ENCODE measurements around the gene ABHD12.

ABHD12 gene

DNA sequence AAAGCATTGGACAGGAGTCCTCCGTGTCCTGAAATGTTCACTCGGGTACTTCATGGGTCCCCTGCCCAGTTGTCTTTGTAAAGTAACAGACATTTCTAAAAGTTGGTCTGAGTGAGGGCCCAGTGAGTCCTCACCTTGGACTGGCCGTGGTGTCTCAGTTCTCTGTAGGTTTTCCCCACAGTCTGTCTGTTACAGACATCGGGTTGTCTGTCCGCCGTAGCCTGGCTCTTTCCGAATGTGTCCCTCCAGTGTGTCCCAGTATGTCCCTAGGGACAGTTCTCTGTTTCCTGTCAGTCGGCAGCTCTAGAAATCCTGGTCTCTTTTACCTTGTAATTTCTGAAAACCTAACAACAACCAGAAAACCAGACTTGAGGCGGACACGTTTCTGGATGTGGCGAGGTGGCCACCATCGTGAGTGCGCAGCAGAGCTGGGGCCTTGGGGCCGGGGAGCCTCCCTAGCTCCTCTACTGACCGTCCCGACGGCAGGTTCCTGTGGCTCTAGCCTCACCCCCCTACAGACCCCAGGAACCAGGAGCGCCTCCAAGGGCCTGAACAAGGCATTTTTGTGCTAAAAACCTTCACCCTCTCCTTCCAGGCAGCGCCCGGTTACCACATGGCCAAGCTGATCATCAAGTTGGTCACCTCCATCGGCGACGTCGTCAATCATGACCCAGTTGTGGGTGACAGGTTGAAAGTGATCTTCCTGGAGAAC lies 100.6 kb downstream of the ABHD12 start:
- no peak for DNase-seq (ENCODE audit: low spot score)

DNA sequence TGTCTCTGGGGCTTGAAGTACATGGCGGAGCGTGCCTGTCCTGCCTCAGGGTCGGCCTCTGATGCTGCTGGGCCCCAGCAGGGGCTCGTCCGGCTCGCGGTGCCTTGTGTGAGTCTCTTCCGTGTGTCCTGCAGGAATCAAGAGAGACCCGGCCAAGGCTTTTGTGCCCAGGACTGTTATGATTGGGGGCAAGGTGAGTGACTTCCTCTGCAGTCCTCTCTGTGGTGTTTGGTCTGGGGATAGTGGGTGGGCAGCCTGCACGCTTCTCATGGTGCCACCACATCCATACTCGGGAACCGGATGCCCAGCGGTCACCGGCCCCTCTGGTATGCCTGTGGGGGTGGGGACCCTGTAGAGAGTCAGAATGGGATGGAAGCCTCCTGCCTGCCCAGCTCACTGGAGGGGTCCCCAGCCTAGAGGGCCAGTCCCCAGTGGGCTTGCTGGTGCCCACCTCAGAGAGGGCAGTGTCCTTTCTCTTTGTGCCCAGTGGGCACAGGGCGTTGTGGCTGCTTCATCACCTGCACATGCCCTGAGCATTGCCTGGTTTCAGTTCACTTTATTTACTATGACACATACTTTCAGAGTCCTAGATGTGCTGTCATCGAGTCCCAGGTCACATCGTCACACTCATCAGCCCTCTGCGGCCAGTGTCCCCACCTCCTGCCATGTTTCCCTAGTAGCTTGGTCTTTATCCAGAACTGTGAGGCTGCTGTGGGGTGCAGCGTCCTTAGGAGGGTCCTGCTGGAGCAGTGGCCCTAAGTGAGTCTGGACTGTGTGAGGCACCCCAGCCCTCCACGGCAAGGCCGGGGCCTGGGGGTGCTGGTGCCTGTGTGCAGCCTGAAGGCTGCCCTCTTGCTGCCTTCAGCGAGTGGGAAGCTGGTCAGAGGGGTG lies 102.1 kb downstream of the ABHD12 start:
- DNase-seq (ENCODE audit: low spot score): no peak

- DNase-seq (ENCODE audit: low spot score): no peak
Measured at GRCh38 chr20:25287631-25288290, 102.9 kb downstream of the ABHD12 start.

DNA sequence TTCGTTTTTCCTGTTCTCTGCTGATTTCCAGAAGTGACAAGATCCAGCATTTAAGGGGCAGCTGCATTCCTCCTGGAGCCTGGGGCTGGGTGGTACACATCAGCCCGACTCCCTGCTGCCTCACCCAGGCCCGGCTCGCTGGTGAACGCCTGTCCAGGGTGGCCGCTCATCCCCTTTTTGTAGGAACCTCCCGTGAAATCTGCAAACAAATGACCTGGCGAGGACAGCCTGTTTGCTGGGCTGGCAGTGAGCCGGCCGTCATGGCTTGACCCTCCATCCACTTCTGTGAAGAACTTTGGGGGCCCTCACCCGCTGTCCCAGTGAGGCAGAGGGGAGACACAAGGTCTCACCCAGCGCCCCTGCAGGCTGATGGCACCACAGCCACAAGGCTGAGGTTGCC lies 103.7 kb downstream of the ABHD12 start:
- DNase-seq (ENCODE audit: low spot score): no peak

GRCh38 chr20:25285856-25286798 lies 104.5 kb downstream of the ABHD12 start:
- no peak for DNase-seq (ENCODE audit: low spot score)

GRCh38 chr20:25285091-25285647 lies 105.5 kb downstream of the ABHD12 start:
- DNase-seq (ENCODE audit: low spot score): no peak

DNA sequence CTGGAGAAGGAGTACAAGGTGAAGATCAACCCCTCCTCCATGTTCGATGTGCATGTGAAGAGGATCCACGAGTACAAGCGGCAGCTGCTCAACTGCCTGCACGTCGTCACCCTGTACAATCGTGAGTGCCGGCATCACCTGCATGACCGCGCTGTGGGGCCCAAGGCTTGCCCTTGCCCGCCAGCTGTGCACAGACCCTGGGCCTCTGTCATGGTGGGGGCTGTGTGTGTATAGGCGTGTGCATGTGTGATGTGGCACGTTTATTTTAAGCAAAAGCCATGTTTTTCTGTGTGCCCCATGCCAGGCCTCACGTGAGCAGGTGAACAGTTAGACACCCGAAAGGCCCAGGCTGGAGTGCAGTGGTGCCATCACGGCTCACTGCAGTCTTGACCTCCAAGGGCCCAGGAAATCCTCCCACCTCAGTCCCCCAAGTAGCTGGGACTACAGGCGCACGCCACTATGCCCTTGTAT lies 106.5 kb downstream of the ABHD12 start:
- DNase-seq (ENCODE audit: low spot score): no peak

GRCh38 chr20:25283221-25283951 lies 107.2 kb downstream of the ABHD12 start:
- DNase-seq (ENCODE audit: low spot score): no peak

DNA sequence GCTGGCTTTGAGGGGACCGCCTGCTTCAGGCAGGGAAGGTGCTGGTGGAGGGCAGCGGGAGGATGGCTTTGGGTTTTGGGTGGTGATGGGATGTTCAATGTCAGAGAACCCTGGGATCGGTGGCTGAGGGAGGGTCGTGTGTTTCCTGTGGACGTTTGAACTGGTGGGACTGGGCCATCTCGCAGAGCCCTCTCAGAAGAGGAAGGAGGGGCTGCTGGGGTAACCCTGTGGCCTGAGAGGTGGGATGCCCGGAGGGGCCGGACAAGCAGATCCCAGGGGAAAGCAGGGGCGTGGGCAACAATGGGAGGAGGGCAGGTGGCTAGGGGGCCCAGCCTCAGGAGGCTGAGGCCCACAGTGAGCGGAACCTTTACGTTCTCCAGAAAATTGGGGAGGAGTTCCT lies 107.8 kb downstream of the ABHD12 start:
- no peak for DNase-seq (ENCODE audit: low spot score)

DNA sequence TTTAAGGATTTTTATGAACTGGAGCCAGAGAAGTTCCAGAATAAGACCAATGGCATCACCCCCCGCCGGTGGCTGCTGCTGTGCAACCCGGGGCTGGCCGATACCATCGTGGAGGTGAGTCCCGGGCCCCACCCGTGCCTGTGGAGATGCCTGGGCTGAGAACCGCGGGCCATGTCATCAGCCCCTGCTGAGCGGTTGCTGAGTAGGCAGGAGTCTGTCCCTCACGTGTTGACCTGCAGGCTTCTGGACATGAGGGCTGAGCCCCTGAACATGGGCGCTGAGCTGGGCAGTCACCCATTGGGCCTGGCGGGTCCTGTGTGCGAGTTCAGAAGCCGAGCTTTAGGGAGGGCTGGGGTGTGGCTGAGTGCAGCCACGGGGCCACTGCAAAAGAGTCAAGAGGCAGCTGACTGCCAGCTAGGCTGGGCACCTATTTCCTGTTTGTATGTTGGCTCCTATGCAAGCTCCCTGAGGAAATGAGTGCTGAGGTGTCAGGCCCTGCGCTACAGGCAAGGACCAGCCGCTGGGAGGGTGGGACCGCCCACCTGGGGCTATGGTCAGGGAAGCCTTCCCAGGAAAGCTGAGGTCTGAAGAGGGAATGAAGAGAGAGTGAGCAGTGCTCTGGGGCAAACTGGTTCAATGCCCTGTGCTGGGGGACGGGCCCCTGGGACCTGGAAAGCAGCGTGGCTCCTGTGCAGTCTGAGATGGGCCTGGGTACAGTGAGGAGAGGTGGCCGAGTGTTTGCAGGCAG lies 108.4 kb downstream of the ABHD12 start:
- DNase-seq (ENCODE audit: low spot score): no peak

DNA sequence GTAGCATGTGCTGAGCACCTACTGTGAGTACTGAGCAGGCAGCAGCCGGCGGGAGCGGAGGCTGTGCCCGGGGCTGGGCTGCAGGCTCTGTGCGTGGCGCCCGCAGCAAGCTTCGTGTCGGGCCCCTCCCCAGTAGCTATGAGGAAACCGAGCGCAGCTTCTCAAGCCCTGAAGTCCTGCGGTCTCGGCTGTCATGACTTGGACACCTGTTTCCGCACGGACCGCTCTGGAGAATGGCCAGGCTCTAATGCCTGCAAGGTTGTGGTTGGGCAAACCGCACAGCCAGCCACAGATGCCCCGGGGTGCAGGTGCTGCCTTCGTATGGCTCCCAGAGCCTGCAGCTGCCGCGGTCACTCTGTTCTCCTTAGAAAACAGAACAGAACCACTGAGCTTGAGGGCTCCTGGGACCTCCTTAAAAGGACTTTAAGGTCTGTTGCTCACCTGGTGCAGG lies 109.1 kb downstream of the ABHD12 start:
- DNase-seq (ENCODE audit: low spot score): no peak

DNA sequence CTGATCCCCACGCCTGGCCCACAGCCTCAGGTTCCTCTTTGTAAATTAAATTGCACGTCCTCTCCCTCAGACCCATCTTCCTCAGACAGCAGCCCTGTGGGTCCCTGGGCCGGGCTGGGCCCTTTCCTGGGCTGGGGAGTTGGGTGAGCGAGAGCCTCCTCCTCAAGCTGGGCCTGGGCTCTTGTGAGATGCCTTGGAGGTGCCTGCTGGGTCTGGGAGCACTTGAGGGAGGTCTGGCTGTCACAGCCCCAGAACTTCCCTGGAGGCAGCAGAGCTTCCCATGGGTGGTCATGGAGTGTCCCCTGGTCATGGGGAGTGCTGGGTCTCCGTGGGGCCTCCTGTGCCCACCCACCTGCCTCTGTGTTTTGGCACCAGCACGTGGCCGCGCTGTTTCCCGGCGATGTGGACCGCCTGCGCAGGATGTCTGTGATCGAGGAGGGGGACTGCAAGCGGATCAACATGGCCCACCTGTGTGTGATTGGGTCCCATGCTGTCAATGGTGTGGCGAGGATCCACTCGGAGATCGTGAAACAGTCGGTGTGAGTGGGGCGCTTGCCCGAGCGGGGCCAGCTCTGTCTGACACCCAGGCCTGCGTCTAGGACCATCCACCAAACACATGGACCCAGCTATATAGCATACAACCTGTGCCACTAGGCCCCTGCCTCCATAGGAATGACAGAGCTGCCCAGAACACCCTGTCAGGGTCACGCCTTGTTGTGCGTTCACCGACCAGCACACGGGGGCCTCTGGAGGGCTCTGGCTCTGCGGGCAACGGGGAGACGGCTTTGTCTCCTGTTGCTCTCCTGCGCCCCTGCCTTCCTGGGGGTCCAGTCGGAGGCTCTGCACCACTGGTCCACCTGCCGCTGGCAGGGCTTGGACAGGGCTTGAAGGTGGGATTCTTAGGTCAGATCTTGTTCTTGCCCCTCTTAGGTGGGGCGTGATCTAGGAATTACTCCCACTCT lies 109.8 kb downstream of the ABHD12 start:
- DNase-seq (ENCODE audit: low spot score): no peak

DNA sequence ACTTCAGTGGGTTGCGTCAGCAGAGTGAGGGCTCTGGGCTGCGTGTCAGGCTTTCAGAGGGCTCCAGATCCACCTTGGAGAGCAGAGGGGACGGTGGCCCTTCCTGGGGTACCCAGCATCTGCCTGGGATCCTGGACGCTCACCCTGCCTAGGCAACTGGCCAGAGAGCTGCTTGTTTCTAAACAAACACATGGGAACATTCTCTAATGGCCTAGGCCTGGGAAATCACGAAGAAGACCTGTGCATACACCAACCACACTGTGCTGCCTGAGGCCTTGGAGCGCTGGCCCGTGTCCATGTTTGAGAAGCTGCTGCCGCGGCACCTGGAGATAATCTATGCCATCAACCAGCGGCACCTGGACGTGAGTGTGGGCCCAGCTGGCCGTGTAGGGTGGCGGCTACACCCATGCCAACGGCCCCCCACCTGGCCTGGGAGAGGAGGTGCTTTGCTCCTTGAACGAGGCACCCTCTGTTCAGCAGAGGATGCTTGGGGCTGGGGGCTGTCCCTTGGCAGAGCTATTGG lies 110.5 kb downstream of the ABHD12 start:
- no peak for DNase-seq (ENCODE audit: low spot score)

DNA sequence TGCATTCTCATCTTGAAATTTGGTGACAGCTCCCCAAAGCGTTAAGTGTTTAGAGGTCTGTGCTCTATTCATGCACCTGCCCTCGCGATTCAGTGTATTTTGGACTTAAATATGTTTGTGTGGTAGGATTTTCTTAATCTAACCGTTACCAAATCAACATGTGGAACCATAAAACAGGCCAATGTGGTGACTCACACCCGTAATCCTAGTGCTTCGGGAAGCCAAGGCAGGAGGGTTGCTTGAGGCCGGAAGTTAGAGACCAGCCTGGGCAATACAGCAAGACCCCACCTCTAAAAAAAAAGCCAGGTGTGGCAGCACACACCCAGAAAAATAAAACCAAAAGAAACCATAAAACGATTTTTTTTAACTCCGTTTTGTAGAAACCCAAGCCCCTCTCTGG lies 111.2 kb downstream of the ABHD12 start:
- no peak for DNase-seq (ENCODE audit: low spot score)

GRCh38 chr20:25278636-25279361 lies 111.8 kb downstream of the ABHD12 start:
- no peak for DNase-seq (ENCODE audit: low spot score)

DNA sequence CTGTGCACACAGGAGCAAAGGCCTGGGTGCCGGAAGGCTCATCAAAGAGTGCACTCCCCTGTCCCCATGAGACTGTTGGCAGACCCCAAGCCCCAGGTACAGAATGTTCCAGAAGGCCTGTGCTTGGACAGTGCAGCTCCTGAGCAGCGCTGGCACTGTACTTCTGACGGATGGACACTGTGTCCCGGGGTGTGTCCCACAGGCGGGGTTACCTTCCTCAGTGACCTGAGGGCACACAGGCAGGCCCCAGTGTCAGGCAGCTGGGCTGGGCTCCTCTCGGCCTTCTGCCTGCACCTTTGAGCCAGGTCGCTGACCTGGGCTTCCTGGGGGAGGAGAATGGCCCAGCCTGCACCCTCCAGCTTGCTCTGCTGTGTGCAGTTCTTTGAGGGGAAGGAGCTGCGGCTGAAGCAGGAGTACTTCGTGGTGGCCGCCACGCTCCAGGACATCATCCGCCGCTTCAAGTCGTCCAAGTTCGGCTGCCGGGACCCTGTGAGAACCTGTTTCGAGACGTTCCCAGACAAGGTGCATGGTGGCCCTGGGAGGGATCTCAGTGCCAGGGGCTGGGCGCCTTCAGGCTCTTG lies 112.6 kb downstream of the ABHD12 start:
- no peak for DNase-seq (ENCODE audit: low spot score)
